Right forelimb (tissue), 1 donor: ENCODE measurements around the gene ENOX2.
"Not testable (repeated sequence)": the region's sequence is repeated elsewhere in the genome, so short reads cannot be mapped to it uniquely, and the experiment has no call there.

Experiments used
- DNase-seq: peaks from one replicate; pipeline ENCODE4 v3.0.0-alpha.2; 2018

ENOX2 gene

DNA sequence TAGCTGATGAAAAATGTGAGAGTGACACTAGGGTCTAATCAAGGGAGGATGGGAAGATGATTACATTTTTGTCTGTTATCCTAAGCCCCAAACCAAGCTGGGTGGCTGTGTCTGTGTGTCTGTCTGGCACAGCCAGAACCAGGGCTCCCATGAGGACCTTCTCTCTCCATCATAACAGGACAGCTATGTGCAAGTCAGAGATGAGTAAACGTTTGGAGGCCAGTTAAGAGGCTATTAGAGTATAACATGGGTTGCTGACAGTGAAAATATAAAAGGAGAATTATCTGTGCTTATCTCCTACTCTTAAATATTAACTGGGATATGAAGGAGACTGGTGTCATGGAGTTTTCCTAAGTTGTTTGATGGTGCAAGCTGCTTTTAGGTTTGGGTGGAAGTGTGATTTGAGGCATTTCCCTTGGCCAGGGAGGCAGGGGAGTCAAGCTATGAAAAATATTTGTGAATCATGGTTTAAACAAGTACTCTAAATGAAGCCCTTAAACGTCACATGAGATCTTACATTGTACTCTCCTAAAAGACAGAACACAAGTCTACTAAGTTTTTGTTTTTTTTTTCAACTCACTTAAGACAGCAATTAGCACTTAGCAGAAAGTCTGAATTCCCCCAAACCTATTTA, 156.2 kb downstream of the ENOX2 start:
- DNase-seq = no peak

DNA sequence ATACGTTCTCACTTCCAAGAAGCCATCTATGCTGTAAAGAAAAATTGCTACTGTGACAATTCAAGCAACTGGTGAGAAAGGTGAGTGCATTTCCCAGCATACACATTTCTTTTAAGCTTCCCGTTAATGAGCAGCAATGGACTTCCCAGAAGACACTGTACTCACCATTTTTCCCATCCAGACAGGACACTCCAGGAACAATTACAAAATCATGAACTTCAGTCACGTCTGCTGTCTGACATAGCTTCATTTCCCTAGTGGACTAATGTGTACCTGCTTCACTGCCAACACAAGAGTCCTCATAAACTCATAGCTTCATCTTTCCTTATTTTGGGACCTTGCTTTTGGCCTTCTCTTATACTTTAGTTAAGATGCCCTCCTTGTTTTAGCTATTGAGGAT, 156.9 kb downstream of the ENOX2 start:
- no peak for DNase-seq

DNA sequence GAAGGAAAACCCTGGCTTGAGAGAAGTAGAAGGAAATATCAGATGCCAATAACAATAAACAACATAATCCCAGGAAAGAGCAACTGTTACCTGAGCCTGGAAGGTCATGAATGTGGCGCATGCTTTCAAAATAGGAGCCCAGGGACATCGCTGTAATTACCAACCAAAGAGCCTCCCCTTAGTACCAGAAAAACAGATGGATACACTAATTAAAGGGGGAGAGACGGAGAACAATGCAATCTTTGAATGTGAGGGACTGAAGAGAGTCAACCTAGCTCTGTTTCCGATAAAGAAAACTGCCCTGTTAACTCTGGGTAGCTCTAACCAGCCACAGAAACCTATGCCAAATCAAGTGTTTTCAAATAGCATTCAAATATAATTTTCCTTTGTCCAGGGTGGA, 161.4 kb downstream of the ENOX2 start:
- no peak for DNase-seq

- no peak for DNase-seq
These were observed 161.9 kb downstream of the ENOX2 start for GRCh38 chrX:130741151-130741550.

DNA sequence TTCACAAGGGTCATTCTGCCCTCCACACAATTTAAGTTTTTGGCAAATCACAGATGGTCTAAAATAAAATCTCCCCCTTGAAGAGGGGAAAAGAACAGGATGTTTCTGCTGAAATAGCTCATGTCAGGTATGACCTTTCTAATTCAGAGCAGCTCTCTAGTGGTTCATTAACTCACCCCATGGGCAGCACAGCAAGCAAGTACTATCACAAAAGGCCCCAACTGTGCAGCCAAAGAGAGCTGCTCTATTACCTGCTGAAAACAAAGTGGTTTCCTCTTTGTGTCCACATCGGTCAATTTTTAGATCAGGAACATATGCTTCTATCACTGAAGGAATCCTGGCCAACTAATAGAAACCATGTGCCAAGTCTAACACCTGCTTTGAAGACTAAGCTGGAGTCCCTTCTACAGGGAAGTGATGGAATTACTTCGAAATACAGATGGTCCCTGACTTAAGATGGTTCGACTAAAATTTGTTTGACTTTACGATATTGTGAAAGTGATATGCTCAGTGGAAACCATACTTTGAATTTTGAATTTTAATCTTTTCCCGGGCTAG, 164.3 kb downstream of the ENOX2 start:
- no peak for DNase-seq

GRCh38 chrX:130734713-130735112, 168.3 kb downstream of the ENOX2 start:
- no peak for DNase-seq

DNA sequence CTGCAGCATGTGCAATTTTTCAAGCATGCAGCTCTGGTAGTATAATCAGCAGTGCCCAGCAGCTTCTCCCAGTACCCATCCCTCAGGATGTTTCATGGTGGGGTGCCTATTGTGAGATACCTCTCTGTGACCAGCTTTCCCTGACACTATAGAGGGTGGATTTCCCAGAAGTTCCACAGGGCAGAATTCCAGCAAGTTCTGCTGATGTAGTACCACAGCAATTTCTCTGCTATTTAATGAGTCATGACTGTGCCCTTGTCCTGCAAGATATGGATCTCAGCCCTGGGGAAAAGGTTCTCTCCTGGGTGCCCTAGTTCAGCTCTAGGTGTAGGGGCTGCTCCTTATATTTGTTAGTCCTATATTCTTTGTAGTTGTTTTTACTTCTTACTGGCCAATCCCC, 174.8 kb downstream of the ENOX2 start:
- DNase-seq = no peak

- DNase-seq = no peak
These were observed 176.3 kb downstream of the ENOX2 start for GRCh38 chrX:130726661-130727060.

DNA sequence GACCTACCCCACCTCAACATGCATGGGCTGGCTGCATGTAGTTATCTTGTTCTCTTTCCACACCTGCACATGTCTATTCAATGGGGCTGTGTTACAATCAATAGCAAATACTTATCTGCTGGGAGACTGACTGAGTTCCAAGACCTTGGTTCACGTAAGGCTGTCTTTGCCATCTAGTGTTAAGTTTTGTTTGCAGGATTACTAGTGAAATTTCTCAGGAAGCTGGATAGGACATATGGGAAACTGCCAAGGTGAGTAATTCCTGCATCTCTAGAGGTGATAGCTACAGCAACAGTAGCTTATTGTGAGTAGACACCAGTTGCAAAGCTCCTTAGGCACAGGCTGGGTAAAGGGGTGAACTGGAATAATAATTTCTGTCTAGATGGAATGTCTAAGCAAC, 177.5 kb downstream of the ENOX2 start:
- no peak for DNase-seq

DNA sequence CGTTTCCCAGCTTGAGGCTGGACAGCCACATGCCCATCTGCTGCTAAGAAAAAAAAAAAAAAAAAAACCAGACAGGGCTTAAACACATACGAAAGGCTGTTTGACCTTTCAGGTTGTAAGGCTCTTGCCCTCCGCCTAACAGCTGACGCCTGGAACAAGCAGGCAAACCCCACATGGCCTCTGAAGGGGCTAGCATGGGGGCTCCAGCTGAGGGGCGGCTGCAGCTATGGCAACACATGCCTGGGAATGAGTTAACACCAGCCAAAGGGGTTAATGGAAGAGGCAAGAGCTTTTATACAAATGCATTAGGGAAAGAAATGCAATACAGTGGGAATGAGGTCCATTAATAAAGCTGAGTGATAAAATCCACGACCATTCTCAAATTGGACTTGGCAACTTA, 183.6 kb downstream of the ENOX2 start:
- no peak for DNase-seq

DNA sequence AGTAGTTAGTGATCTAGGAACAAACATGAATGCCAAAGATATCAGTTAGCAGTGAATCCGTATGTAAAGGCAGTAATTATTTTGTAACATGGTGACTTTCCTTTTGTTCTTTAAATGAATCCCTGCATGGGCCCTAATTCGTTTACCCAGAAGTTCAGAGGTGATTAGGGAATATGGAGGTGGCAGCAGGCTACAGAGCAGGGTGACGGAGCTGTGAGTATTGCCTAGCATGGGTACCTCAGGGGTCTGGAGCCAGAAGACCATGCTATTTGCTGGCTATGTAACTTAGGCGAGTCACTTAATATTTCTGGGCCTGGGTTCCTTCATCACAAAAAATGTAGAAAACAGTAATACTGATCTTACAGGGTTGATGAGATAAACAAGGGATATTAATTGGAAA, 184.9 kb downstream of the ENOX2 start:
- no peak for DNase-seq

GRCh38 chrX:130716781-130717413, 186.1 kb downstream of the ENOX2 start:
- DNase-seq = no peak

DNA sequence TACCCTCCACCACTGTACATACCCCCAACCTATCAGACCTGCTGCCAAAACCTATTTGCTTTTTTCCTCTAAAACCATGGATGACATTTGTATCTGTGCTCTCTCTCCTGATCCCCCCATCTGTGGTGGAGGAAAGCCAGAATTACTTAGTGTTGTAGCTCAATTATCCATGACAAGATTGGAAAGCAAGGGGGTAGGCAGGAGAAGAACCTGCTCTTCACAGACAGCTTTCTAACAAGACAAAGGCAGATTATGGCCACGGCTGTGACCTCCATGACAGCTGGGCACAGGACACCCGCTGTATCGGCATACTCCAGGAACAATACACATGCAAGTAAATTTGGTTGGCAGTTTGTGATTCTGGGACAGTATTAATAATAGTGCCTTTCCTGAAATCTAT, 186.7 kb downstream of the ENOX2 start:
- DNase-seq = no peak

DNA sequence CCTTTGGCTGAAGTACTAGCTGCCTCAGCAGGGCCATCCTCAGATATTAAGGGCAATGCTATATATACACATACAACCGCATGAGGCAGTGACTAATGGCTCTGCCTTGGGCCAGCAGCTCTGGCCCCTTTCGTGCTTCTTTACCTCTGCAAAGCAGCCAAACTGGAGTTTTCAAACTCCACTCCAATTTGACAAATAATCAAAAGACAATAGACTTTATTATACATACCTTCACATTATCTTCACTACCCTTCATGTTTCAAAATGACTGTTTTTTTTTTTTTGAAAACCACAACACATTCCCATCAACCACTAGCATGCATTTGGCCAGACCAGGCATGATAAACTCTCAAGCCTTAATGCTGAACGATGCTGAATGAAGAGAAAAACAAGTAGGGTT, 187.7 kb downstream of the ENOX2 start:
- DNase-seq = no peak

GRCh38 chrX:130714665-130715064, 188.3 kb downstream of the ENOX2 start:
- DNase-seq = no peak

- no peak for DNase-seq
These were observed 188.9 kb downstream of the ENOX2 start for GRCh38 chrX:130714135-130714534.

DNA sequence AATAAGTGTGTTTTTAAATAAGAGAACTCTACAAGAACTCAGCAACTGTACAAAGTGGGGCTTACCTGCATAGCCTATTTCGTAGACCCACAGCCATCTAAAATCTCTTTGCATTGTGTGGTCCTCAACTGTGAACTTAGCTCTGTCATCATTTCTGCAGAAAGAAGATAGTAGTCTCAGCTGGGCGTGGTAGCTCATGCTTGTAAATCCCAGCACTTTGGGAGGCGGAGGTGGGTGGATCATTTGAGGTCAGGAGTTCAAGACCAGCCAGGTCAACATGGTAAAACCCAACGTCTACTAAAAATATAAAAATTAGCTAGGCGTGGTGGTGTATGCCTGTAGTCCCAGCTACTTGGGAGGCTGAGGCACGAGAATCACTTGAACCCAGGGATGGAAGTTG, 193.8 kb downstream of the ENOX2 start:
- not testable (repeated sequence) for DNase-seq

- DNase-seq = no peak
These were observed 197.4 kb downstream of the ENOX2 start for GRCh38 chrX:130705591-130705990.

DNA sequence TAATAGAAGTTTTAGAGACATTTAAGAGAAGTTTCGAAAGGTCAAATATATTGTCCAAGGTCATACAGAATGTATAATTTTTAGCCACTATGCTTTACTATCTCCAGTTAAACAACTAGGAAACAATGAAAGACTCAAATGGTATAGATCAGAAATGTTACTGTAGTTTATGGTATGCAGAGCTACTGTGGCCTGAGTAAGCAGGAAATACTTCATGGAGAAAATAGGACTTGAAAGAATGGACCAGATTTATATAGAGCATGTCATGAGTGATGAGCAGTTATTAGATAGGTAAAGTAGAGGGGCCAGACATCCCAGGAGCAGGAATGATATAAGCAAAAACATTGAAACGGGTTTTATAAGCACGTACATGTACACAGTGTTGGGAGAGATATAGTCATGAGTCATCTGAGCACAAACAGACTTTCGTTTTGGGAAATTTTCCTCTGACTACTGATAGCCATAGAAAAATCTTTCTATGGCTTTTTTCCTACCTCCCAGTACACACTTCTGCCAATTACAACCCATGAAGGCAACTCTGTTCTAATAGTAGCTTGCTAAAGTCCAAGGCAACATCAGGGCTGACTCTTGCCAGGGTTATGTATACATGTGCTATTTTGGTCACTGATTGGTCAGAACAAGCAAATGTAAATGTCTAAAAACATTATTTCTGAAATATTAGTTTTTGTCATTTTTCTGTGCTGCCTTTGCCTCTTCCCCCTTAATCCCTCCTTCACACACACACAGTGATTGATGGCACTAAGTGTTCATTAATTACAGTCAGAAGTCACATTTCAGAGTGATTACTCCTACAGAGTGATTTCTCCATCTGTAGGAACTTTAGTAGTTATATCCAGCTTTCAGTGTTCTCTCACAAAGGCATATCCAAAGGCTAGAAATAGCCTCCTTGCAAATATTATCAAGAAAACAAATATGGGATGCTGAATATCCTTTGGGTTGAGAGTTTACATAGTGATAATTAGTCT, 198.7 kb downstream of the ENOX2 start:
- DNase-seq = no peak

DNA sequence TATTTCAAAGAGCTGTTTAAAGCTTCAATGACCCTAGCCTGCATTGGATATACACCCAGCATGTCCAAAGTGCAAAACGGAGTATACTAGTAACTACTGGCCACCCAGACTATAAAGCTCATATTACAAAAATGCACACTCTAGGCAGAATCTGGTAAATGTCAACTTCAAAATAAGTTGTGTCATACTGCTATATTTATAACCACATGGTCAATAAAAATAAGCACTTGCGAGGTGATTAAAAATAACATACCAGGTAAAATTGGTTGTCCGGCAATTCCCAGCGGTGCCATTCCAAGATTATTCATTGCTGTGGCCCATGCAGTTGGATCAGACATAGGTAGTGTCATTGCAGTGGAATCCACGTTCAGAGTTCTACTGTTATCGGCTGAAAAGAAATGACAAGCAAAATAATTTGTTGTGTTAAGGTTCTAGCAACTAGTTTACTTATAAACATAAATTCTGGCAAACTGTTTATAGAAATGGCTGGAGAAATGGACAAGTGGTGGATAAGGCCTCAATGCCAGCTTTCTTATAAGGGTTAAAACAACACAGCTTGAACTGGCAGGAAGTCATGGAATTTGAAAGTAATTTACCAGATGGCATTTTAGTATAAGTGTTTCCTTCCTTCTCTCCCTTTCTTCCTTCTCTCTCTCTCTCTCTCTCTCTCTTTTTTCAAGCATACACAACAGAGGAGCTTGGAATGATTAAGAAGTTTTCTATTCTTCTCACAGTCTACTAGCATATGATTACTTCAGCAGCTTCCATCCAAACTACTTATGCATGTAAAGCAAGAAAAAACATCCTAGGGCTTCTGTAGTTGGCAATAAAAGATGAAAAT, 199.9 kb downstream of the ENOX2 start:
- DNase-seq = no peak

- DNase-seq = no peak
These were observed 202.4 kb downstream of the ENOX2 start for GRCh38 chrX:130700629-130701028.

GRCh38 chrX:130699618-130700017, 203.4 kb downstream of the ENOX2 start:
- DNase-seq = no peak

GRCh38 chrX:130696542-130696941, 206.5 kb downstream of the ENOX2 start:
- DNase-seq = no peak
